GM12891 (cell line): ENCODE data around the gene NCAPD2.

Experiments used
- POLR2A ChIP-seq: IDR thresholded peaks from 2 replicates; pipeline ENCODE4 v1.6.1; 2011; ENCODE audit warnings: low read depth, low read length, control low read depth
- POLR2AphosphoS5 ChIP-seq: IDR thresholded peaks from 2 replicates; pipeline ENCODE4 v1.6.1; 2011; ENCODE audit warnings: low read depth, low read length, control low read depth
- SPI1 ChIP-seq: IDR thresholded peaks from 2 replicates; pipeline ENCODE4 v1.6.1; 2011; ENCODE audit warnings: low read depth, low read length, control low read depth

DNA sequence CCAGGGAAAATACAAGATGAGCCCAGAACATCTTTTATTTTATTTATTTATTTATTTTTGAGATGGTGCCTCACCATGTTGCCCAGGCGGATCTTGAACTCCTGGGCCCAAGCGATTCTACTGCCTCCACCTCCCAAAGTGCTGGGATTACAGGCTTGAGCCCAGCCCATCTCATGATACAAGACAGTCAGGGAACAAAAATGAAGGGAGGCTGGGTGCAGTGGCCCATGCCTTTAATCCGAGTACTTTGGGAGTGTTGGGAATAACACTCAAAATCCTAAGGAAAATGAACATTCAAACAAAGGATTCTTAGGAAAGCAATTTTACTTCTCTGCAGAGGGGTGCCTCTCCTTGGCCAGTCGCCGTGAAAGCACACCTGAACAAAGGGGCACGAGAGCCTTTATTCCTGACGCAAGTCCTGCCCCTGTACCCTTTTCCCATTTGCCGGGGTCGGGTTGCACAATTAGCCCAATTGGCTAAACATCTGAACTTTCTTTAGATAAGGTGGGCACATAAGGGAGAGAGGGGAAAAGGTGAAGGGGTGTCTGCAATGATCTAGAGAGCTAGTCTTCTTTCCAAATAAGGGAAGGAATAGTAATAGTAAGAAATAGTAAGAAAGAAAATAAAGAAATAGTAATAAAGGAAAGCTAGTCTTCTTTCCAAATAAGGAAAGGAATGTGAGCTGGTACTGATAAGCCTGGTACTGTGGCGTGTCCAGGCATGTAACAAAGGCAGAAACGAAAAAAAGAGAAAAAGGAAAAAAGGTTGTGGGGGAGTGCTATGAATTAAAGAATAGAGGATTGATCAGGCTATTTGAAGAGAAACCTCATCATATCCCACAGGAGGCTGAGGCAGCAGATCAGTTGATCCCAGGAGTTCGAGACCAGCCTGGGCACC is 13.4 kb downstream of the NCAPD2 start:
- no peak for TF ChIP-seq POLR2A
- TF ChIP-seq POLR2AphosphoS5: no peak
- no peak for TF ChIP-seq SPI1
